Measurements from ENCODE around the gene PM20D2.

PM20D2 gene

GRCh38 chr6:89204096-89204495 is 58.2 kb downstream of the PM20D2 start:
- DNase-seq, result peak in 1 of 2 experiments; percentile 14

GRCh38 chr6:89205819-89206218 is 60.0 kb downstream of the PM20D2 start:
- no peak for DNase-seq

GRCh38 chr6:89208551-89208950 is 62.7 kb downstream of the PM20D2 start:
- no peak for DNase-seq

- DNase-seq, result no peak
Measured at GRCh38 chr6:89209457-89209856, 63.6 kb downstream of the PM20D2 start.

GRCh38 chr6:89212472-89212871 is 66.6 kb downstream of the PM20D2 start:
- no peak for DNase-seq

GRCh38 chr6:89214197-89214596 is 68.3 kb downstream of the PM20D2 start:
- no peak for DNase-seq

Measured in cerebellar nuclear complex (tissue), 1 donor.